Dendritic cell treated with granulocyte-macrophage colony-stimulating factor and Interleukin-4, amounts not matched to agents 40 ng/mL and 50 ng/mL, for 4 days (primary cell): Measurements from ENCODE around the gene FBXO17.
"Not testable (repeated sequence)": the region's sequence is repeated elsewhere in the genome, so short reads cannot be mapped to it uniquely, and the experiment has no call there.

ENCODE experiments used
- H3K27ac Mint-ChIP-seq: one replicate; pipeline ENCODE4 v1.8.0; 2022; ENCODE audit warnings: mild to moderate bottlenecking, mixed read lengths
- H3K27me3 Mint-ChIP-seq: one replicate; pipeline ENCODE4 v1.8.0; 2022; ENCODE audit warnings: mild to moderate bottlenecking, mixed read lengths
- H3K36me3 Mint-ChIP-seq: one replicate; pipeline ENCODE4 v1.8.0; 2022; ENCODE audit warnings: low read depth, mixed read lengths
- H3K4me1 Mint-ChIP-seq: one replicate; pipeline ENCODE4 v1.8.0; 2022; ENCODE audit warnings: low read depth, mixed read lengths
- H3K4me3 Mint-ChIP-seq: one replicate; pipeline ENCODE4 v1.8.0; 2022; ENCODE audit warnings: mild to moderate bottlenecking, moderate library complexity, mixed read lengths
- H3K9me3 Mint-ChIP-seq: one replicate; pipeline ENCODE4 v1.8.0; 2022; ENCODE audit warnings: mixed read lengths
- intact Hi-C: fragments of 100-400 bp; cut with micrococcal nuclease; formaldehyde crosslinking; loops from one replicate; pipeline ENCODE4 v1.15.0; 2022

The FBXO17 gene

DNA sequence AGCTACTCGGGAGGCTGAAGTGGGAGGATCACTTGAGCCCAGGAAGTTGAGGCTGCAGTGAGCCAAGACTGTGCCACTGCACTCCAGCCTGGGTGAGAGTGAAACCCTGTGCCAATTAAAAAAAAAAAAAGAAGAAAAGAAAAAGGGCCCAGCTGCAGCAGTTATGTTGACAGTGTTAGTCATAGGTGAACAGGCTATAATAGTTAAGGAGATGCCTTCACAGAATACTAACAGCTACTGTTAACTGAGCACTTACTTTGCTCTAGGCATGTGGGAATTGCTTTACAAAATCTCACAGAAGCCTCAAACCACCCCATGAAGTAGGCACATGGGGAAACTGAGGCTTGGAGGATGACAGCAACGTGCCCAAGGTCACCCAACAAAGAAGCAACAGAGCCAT is 3.9 kb downstream of the FBXO17 start:
- Mint-ChIP-seq H3K36me3 (no peaks in the 10 kb centered on the region), H3K27me3 (peaks cover 30% of the 10 kb centered on the region), H3K4me1 (peaks cover 9% of the 10 kb centered on the region), H3K4me3 (no peak overlapping the region), H3K27ac (no peak overlapping the region), H3K9me3 (no peaks in the 10 kb centered on the region)
- intact Hi-C loops: no loop called here

GRCh38 chr19:38970664-38971532 is 4.6 kb downstream of the FBXO17 start:
- Mint-ChIP-seq H3K36me3 (no peaks in the 10 kb centered on the region), H3K4me3 (no peak overlapping the region), H3K4me1 (peaks cover 1% of the 10 kb centered on the region), H3K27me3 (peaks cover 22% of the 10 kb centered on the region), H3K9me3 (no peaks in the 10 kb centered on the region), H3K27ac (no peak overlapping the region)
- intact Hi-C loops: no loop called here

- H3K4me3 Mint-ChIP-seq, intact Hi-C loops, H3K4me1 Mint-ChIP-seq, H3K27ac Mint-ChIP-seq, H3K36me3 Mint-ChIP-seq, H3K9me3 Mint-ChIP-seq: not testable (repeated sequence)
- peaks cover 18% of the 10 kb centered on the region for H3K27me3 Mint-ChIP-seq
These were observed 9.4 kb downstream of the FBXO17 start for GRCh38 chr19:38966149-38966548.

DNA sequence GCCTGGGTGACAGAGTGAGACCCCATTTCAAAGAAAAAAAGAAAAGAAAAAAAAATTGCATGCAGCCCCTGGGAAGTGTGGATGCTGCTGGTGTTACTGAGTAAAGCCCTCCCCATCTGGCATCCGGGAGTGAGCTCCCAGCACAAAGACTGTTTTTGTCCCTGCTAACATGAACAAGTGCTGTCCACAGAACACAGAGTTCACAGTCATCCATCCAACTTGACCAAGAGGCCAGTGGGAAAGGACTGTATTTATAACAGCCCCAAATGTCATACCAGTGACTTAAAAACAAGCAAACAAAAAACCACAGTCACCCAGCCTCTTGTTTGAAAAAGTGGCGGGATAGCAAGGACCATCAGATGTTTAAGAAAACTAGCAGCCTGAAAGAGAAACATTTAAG is 10.8 kb downstream of the FBXO17 start:
- Mint-ChIP-seq H3K4me1 (peaks cover 8% of the 10 kb centered on the region), H3K4me3 (no peak overlapping the region), H3K36me3 (no peaks in the 10 kb centered on the region), H3K27ac (no peak overlapping the region), H3K27me3 (peaks cover 18% of the 10 kb centered on the region), H3K9me3 (no peaks in the 10 kb centered on the region)
- intact Hi-C loops: no loop called here

GRCh38 chr19:38959618-38960017 is 15.9 kb downstream of the FBXO17 start:
- no peaks in the 10 kb centered on the region for H3K36me3 Mint-ChIP-seq
- no peak overlapping the region for H3K4me3 Mint-ChIP-seq
- intact Hi-C loops: no loop called here
- no peaks in the 10 kb centered on the region for H3K9me3 Mint-ChIP-seq
- H3K27ac Mint-ChIP-seq: no peak overlapping the region
- H3K27me3 Mint-ChIP-seq: peaks cover 14% of the 10 kb centered on the region
- H3K4me1 Mint-ChIP-seq: peaks cover 8% of the 10 kb centered on the region

DNA sequence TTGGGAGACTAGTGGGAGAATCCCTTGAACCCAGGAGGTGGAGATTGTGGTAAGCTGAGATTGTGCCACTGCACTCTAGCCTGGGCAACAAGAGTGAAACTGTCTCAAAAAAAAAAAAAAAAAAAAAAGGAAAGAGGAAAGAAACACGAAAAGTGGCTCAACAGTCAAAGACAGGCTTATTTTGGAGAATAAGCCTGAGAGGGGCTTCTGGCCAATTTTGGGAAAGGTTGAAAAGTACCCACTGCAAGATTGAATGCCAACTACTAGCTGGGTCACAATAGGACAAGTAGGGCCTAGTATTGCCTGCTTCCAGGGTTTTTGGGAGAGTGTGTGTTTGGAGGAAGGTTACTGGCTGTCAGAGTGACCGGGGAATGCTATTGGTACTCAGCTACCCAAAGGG is 17.2 kb downstream of the FBXO17 start:
- Mint-ChIP-seq H3K4me3 (no peak overlapping the region), H3K9me3 (no peaks in the 10 kb centered on the region), H3K36me3 (no peaks in the 10 kb centered on the region), H3K27me3 (peaks cover 15% of the 10 kb centered on the region), H3K27ac (no peak overlapping the region), H3K4me1 (peaks cover 8% of the 10 kb centered on the region)
- intact Hi-C loops: no loop called here

DNA sequence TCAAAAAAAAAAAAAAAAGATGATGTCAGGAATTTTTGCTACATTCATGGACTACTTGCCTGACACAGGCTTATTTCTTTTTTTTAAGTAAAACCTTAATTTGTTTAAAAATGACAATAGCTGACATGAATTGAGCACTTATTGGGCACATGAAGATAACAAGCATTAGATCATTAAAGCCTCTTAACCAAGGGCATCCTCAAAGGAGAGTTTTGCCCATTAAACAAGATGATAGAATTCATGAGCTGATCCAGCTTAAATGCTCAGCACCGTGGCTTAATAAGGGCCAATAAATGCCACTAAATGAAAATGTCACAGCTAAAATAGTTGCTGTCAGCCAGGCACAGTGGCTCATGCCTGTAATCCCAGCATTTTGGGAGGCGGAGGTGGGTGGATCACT is 19.3 kb downstream of the FBXO17 start:
- H3K4me1 Mint-ChIP-seq: peaks cover 5% of the 10 kb centered on the region
- no peak overlapping the region for H3K4me3 Mint-ChIP-seq
- intact Hi-C loops: no loop called here
- no peaks in the 10 kb centered on the region for H3K9me3 Mint-ChIP-seq
- H3K27ac Mint-ChIP-seq: no peak overlapping the region
- no peaks in the 10 kb centered on the region for H3K36me3 Mint-ChIP-seq
- peaks cover 25% of the 10 kb centered on the region for H3K27me3 Mint-ChIP-seq

DNA sequence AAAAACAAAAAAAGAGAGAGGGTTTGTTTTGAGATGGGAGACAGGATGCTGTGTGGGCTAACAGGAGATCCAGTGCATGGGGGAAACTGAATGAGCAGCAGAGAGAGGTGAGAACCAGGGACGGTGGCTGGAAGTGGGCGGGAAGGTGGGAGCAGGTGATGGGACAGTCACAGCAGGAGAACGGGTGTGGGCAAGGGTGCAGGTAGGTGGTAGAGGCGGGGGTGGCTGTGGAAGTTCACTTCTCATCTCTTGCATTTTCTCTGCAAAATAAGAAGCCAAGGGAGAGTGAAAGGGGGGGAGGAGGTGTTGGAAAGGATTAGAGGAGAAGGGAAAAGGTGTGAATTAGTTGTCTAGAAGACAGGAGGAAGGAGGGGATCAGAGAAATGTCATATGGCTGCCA is 21.9 kb downstream of the FBXO17 start:
- no peak overlapping the region for H3K4me3 Mint-ChIP-seq

GRCh38 chr19:38952395-38953165 is 23.0 kb downstream of the FBXO17 start:
- no peaks in the 10 kb centered on the region for H3K9me3 Mint-ChIP-seq
- H3K36me3 Mint-ChIP-seq: no peaks in the 10 kb centered on the region
- no peak overlapping the region for H3K4me3 Mint-ChIP-seq
- peaks cover 47% of the 10 kb centered on the region for H3K27me3 Mint-ChIP-seq
- intact Hi-C loops: no loop called here
- peaks cover 17% of the 10 kb centered on the region for H3K4me1 Mint-ChIP-seq
- no peak overlapping the region for H3K27ac Mint-ChIP-seq

More for the DNA sequence above, 21.9 kb downstream of the FBXO17 start:
- no peak overlapping the region for H3K27ac Mint-ChIP-seq
- H3K36me3 Mint-ChIP-seq: no peaks in the 10 kb centered on the region
- intact Hi-C loops: no loop called here
- H3K4me1 Mint-ChIP-seq: peaks cover 17% of the 10 kb centered on the region
- H3K27me3 Mint-ChIP-seq: peaks cover 44% of the 10 kb centered on the region
- H3K9me3 Mint-ChIP-seq: no peaks in the 10 kb centered on the region

- Mint-ChIP-seq H3K36me3 (no peaks in the 10 kb centered on the region), H3K27me3 (peaks cover 51% of the 10 kb centered on the region), H3K27ac (no peak overlapping the region), H3K4me3 (no peak overlapping the region), H3K9me3 (no peaks in the 10 kb centered on the region), H3K4me1 (peaks cover 17% of the 10 kb centered on the region)
- intact Hi-C loops: no loop called here
These were observed 24.4 kb downstream of the FBXO17 start for GRCh38 chr19:38951187-38951586.

- intact Hi-C loops: no loop called here
- Mint-ChIP-seq H3K4me3 (peak overlapping the region; percentile 61), H3K27me3 (peaks cover 52% of the 10 kb centered on the region), H3K36me3 (no peaks in the 10 kb centered on the region), H3K4me1 (peaks cover 17% of the 10 kb centered on the region), H3K9me3 (no peaks in the 10 kb centered on the region), H3K27ac (peak overlapping the region; percentile 14)
These were observed 25.8 kb downstream of the FBXO17 start for GRCh38 chr19:38949580-38950367.

DNA sequence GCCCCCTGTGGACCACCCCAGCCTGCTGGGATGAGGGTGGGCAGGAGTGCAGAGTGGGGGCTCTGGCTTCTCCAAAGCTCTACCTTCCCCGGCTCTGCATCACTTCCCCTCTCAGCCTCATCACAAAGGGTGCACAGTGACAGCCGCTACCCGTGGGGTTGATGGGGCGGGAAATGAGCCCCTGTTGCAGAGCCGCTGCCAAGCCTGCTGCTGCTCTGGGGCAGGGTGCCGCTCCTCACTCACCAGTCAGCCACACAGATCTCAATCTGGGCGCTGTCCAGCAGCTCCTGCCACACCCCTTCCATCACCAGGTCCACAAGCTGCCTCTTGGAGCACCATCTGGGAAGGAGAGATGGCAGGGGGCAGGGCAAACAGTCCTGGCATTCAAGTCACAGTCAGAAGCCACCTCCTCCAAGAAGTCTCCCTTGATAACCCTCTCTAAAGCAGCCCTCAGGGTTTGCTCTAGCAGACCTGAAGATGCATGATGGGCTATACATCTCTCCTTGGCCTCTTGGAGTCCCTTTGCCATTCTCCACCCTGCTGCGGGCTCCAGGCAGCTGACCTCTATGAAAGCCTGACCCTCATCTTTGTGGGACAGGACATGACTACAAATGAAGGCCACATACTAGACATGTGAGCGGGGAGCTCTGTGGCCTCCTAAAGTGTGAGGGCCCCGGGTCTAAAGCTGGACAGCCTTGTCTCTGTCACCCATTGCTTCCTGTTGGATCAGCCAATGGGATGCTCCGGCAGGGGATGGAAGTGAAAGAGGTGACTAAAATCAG is 29.1 kb downstream of the FBXO17 start:
- intact Hi-C loops: no loop called here
- Mint-ChIP-seq H3K4me1 (peaks cover 12% of the 10 kb centered on the region), H3K27me3 (peaks cover 31% of the 10 kb centered on the region)

DNA sequence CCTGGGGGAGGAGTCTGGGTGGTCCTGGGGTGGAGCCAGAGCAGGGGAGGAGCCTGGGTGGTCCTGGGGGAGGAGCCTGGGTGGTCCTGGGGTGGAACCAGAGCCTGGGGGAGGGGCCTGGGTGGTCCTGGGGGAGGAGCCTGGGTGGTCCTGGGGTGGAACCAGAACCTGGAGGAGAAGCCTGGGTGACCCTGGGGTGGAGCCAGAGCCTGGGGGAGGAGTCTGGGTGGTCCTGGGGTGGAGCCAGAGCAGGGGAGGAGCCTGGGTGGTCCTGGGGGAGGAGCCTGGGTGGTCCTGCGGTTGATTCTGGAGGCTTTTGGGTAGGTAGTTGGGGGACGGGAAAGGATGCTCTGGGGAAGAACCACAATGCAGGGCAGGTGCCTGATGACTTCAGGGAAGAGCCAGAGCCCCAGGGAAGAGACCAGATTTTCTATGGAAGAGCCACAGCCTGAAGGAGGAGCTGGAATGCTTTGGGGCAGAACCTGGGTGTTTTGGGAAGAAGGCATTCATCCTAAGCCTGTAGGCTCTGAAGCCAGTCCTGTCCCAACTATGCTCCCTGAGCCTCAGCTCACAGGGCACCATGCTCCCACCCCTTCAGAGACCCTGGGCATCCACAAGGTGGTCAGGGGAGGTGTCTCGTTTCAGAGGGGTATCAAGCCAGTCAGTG is 29.8 kb downstream of the FBXO17 start:
- H3K27ac Mint-ChIP-seq: no peak overlapping the region
- intact Hi-C loops: no loop called here
- H3K4me3 Mint-ChIP-seq: no peak overlapping the region

More for the DNA sequence above, 29.1 kb downstream of the FBXO17 start:
- H3K27ac Mint-ChIP-seq: no peak overlapping the region
- no peaks in the 10 kb centered on the region for H3K36me3 Mint-ChIP-seq
- H3K9me3 Mint-ChIP-seq: no peaks in the 10 kb centered on the region
- no peak overlapping the region for H3K4me3 Mint-ChIP-seq

More for the DNA sequence above, 29.8 kb downstream of the FBXO17 start:
- Mint-ChIP-seq H3K4me1 (peaks cover 12% of the 10 kb centered on the region), H3K9me3 (no peaks in the 10 kb centered on the region), H3K27me3 (peaks cover 30% of the 10 kb centered on the region), H3K36me3 (no peaks in the 10 kb centered on the region)
